Measurements from ENCODE around the gene RAD51B.

DNA sequence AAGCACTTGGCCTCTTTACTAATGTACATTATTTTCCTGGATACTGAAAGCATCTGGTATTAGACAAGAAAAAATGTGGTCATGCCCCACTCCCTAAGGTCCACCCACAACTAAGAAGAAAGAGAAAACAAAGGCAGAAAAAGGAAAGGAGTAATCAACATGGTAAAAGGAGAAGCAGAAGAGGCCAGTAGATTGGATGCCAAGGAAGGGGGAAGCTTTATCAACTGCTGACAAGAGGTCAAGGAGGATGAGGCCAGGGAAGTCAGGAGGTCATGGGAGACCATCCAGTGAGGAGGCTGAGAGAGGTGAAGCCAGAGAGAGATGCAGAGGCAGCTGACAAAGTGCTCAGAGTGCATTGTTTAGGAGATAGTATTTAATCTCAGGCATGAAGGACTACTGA is 589.8 kb downstream of the RAD51B start:
- TF ChIP-seq, protein P1, sequence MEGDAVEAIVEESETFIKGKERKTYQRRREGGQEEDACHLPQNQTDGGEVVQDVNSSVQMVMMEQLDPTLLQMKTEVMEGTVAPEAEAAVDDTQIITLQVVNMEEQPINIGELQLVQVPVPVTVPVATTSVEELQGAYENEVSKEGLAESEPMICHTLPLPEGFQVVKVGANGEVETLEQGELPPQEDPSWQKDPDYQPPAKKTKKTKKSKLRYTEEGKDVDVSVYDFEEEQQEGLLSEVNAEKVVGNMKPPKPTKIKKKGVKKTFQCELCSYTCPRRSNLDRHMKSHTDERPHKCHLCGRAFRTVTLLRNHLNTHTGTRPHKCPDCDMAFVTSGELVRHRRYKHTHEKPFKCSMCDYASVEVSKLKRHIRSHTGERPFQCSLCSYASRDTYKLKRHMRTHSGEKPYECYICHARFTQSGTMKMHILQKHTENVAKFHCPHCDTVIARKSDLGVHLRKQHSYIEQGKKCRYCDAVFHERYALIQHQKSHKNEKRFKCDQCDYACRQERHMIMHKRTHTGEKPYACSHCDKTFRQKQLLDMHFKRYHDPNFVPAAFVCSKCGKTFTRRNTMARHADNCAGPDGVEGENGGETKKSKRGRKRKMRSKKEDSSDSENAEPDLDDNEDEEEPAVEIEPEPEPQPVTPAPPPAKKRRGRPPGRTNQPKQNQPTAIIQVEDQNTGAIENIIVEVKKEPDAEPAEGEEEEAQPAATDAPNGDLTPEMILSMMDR (tag by site-specific recombination; IDR thresholded peaks at IDR 0.05) = no peak
- TF ChIP-seq, protein P2, sequence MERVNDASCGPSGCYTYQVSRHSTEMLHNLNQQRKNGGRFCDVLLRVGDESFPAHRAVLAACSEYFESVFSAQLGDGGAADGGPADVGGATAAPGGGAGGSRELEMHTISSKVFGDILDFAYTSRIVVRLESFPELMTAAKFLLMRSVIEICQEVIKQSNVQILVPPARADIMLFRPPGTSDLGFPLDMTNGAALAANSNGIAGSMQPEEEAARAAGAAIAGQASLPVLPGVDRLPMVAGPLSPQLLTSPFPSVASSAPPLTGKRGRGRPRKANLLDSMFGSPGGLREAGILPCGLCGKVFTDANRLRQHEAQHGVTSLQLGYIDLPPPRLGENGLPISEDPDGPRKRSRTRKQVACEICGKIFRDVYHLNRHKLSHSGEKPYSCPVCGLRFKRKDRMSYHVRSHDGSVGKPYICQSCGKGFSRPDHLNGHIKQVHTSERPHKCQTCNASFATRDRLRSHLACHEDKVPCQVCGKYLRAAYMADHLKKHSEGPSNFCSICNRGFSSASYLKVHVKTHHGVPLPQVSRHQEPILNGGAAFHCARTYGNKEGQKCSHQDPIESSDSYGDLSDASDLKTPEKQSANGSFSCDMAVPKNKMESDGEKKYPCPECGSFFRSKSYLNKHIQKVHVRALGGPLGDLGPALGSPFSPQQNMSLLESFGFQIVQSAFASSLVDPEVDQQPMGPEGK (tag by site-specific recombination; IDR thresholded peaks at IDR 0.05) = no peak
- no peak for TF ChIP-seq ZNF354C (tag by site-specific recombination; IDR thresholded peaks at IDR 0.05; ENCODE audit: borderline replicate concordance, low read depth)
- no peak for TF ChIP-seq WT1 (tag by site-specific recombination; IDR thresholded peaks at IDR 0.05)
- no peak for TF ChIP-seq ZNF561 (tag by site-specific recombination; IDR thresholded peaks at IDR 0.05; ENCODE audit: borderline replicate concordance)
- TF ChIP-seq ZBTB21 (tag by site-specific recombination; IDR thresholded peaks at IDR 0.05) = no peak
- TF ChIP-seq, protein P3, sequence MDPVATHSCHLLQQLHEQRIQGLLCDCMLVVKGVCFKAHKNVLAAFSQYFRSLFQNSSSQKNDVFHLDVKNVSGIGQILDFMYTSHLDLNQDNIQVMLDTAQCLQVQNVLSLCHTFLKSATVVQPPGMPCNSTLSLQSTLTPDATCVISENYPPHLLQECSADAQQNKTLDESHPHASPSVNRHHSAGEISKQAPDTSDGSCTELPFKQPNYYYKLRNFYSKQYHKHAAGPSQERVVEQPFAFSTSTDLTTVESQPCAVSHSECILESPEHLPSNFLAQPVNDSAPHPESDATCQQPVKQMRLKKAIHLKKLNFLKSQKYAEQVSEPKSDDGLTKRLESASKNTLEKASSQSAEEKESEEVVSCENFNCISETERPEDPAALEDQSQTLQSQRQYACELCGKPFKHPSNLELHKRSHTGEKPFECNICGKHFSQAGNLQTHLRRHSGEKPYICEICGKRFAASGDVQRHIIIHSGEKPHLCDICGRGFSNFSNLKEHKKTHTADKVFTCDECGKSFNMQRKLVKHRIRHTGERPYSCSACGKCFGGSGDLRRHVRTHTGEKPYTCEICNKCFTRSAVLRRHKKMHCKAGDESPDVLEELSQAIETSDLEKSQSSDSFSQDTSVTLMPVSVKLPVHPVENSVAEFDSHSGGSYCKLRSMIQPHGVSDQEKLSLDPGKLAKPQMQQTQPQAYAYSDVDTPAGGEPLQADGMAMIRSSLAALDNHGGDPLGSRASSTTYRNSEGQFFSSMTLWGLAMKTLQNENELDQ (tag by site-specific recombination; IDR thresholded peaks at IDR 0.05; ENCODE audit: low read depth) = no peak
- no peak for TF ChIP-seq ZNF830 (tag by site-specific recombination; IDR thresholded peaks at IDR 0.05; ENCODE audit: low read depth)
- TF ChIP-seq ZNF701 (tag by site-specific recombination; IDR thresholded peaks at IDR 0.05) = no peak
- no peak for TF ChIP-seq KLF16 (tag by site-specific recombination; IDR thresholded peaks at IDR 0.05)
- TF ChIP-seq ZNF423 (tag by site-specific recombination; IDR thresholded peaks at IDR 0.05) = no peak

All from HEK293 (cell line).